ENCODE data around the gene MYO3B.

The MYO3B gene

DNA sequence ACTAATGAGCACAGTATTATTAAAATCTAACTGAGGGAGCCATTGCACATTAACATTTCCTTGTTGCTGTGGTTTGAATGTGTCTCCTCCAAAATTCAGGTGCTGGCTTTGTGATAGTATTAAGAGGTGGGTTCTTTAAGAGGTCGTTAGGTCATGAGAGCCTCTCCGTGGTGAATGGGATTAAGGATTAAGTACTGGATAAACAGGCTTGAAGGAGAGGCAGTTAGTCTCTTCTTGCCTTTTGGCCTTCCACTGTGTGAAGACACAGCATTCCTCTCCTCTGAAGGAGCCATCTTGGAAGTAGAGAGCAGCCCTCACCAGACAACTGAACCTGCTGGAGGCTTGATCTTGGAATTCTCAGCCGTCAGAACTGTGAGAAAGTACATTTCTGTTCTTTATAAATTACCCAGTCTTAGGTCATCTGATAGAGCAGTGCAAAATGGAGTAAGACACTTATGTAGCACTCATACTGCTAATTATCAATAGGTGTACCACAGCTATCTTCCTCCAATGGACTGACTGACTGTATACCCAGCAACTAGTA, 182.7 kb downstream of the MYO3B start:
- H3K4me3 ChIP-seq (ENCODE audit: low read length): no peak overlapping the region
- TF ChIP-seq, protein P1, sequence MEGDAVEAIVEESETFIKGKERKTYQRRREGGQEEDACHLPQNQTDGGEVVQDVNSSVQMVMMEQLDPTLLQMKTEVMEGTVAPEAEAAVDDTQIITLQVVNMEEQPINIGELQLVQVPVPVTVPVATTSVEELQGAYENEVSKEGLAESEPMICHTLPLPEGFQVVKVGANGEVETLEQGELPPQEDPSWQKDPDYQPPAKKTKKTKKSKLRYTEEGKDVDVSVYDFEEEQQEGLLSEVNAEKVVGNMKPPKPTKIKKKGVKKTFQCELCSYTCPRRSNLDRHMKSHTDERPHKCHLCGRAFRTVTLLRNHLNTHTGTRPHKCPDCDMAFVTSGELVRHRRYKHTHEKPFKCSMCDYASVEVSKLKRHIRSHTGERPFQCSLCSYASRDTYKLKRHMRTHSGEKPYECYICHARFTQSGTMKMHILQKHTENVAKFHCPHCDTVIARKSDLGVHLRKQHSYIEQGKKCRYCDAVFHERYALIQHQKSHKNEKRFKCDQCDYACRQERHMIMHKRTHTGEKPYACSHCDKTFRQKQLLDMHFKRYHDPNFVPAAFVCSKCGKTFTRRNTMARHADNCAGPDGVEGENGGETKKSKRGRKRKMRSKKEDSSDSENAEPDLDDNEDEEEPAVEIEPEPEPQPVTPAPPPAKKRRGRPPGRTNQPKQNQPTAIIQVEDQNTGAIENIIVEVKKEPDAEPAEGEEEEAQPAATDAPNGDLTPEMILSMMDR (conservative IDR thresholded peaks at IDR 0.05; ENCODE audit: low read depth, low read length): no peak
- DNase-seq (ENCODE audit: low read depth): no peak

DNA sequence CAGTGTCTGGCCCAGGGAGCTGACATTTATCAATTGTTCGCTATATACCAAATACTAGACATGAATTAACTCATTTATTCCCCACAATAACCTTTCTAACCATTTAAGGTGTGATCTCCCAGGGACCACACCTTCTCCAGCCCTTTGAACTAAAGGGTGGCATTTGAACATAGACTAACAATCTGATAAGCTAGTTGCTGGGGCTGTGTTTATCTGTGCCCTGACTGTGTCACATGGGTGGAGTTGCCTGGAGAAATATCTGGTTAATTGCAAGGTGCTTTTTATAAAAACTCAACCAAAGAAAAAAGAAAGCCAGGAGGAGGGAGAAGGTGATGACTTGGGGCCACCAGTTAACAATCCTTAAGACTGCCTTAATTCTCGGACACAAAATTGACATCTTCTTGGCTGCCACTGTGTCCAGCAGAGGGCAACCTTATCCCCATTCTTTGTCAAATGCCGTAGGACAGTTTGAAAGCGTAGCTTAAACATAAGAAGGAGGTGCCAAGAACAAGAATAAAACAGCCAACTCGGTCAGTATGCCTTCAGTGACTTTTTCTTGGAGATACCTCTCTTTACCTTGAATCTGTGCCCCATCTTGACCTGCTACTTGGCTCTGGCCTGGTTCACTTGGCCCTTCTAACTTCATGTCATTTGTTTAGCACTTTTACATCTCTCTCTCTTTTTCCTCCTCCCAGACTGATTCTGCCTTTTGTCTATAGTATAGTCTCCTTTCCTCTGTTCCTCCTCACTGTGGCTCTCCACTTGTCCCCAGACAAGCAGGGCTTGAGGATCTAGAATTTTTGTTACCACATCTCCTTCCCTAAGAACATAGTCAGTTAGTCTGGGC, 183.4 kb downstream of the MYO3B start:
- peak; percentile 8 for DNase-seq (ENCODE audit: low read depth)
- H3K4me3 ChIP-seq (ENCODE audit: low read length): no peak overlapping the region
- TF ChIP-seq, protein P1 (conservative IDR thresholded peaks at IDR 0.05; ENCODE audit: low read depth, low read length): peak; percentile 83

DNA sequence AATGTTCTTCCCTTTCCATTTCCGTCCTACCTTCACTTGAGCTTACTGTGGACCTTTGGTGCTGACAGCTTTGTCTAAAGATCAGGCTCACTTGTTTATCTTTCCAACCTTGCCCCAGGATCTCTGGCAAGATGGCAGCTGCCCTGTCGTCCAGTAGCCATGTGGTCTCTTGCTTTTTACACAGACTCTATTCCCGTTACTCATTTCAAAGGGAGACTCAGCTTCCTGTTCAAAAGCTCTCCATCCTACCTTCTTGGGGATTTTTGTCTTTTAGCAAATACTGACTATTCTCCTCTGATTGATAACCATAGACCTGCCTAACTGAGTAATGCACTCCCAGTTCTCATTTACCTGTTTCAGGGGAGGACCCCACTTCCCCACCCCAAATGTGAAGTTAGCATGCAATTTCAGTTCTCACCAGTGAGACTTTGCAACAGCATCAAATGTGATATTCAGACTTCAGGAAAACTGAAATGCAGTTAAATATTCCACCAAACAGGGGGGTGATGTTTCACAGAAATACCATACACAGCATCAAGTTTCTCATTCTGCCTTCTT, 184.4 kb downstream of the MYO3B start:
- no peak overlapping the region for H3K4me3 ChIP-seq (ENCODE audit: low read length)
- DNase-seq (ENCODE audit: low read depth): no peak
- TF ChIP-seq, protein P1 (conservative IDR thresholded peaks at IDR 0.05; ENCODE audit: low read depth, low read length): no peak

DNA sequence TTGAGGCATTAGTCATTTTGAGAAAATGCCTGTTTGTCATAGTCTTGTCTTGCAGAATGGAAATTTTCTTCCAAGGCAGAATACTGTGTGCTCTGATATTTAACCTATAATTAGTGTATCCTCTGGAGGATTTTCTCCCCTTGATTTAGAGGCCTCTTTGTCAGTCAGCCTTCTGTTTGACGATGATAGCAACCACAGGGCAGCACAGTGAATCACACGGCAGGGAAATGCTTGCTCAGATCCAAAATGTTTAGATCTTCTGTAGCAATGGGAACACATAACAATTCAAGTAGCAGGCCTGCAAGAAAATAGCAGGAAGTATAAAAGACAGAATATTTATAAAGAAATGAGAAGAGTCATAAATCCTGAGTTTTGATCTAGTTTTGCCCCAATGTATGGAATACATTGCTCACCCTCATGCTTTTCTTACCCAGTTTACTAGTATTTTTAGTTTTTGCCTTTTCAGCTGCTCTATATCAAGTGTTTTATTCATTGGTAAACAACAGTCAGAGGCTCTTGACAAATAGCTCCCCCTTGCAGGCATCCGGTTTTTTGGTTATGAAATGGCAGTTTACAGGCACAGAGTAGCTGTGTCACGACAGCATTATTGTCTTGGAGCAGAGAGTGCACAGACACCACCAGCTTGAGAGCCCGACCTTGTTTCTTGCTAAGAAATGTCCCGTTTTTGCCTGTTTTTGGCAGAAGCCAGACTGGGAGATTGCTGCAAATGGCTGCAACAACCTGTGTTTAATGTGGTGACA, 185.1 kb downstream of the MYO3B start:
- no peak for DNase-seq (ENCODE audit: low read depth)
- TF ChIP-seq, protein P1 (conservative IDR thresholded peaks at IDR 0.05; ENCODE audit: low read depth, low read length): no peak
- H3K4me3 ChIP-seq (ENCODE audit: low read length): no peak overlapping the region

DNA sequence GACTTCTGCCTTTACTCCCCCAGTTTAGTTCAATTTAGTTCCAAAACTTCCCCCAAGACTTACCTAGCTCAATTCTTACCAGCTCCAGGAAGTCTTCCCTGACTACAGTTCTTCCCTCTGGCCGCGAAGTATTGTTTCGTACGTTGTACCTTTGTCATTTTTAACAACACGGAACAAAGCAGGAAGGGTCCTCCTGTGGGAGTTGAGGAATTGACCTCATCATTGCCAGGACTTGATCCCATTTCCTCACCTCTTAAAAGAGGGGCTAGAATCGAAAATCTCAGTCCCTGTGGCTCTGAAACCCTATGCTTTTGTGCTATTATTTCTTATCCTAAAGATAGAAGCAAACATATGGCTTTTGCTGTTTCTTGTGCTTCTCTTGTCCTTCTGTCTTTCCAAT, 187.1 kb downstream of the MYO3B start:
- TF ChIP-seq, protein P1 (conservative IDR thresholded peaks at IDR 0.05; ENCODE audit: low read depth, low read length): no peak
- no peak for DNase-seq (ENCODE audit: low read depth)
- H3K4me3 ChIP-seq (ENCODE audit: low read length): no peak overlapping the region

DNA sequence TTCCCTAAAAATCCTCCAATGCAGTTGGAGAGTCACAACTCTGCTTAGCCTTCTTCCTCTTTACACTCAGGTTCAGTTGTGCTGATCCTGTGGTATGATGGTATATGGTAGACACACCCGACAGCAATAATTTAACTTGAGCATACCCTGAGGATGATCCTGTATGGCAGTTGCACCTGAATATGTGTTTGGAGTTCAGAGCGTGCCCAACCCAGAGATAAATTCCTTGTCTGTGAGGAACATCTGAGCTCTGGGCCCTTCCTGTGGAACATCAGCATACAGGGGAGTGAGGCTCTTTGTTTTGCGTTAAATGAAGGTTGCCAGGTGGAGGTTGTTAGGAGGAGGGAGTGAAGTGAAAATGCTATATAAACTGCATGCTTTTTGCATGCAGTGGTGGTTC, 187.7 kb downstream of the MYO3B start:
- TF ChIP-seq, protein P1 (conservative IDR thresholded peaks at IDR 0.05; ENCODE audit: low read depth, low read length): no peak
- no peak for DNase-seq (ENCODE audit: low read depth)
- no peak overlapping the region for H3K4me3 ChIP-seq (ENCODE audit: low read length)

All from retinal pigment epithelial cell (primary cell).